ENCODE results near the gene CTDSP1.

Gene CTDSP1

GRCh38 chr2:218452079-218452478, 52.4 kb downstream of the CTDSP1 start:
- H3K27me3 ChIP-seq (replicated peaks; ENCODE audit: control insufficient read depth, insufficient read depth, low read length, poor library complexity, severe bottlenecking), result no peaks in the 10 kb centered on the region
- peaks cover 31% of the 10 kb centered on the region for H3K36me3 ChIP-seq (ENCODE audit: control insufficient read depth, insufficient read depth, low read length)
- DNase-seq, result no peak
- no peaks in the 10 kb centered on the region for H3K4me1 ChIP-seq (ENCODE audit: control insufficient read depth, insufficient read depth, low read length, poor library complexity, severe bottlenecking)
- H3K4me3 ChIP-seq (ENCODE audit: insufficient read depth, low read depth, low read length, poor library complexity, severe bottlenecking), result no peak overlapping the region
- H3K27ac ChIP-seq (ENCODE audit: insufficient read depth, low read length, poor library complexity, severe bottlenecking), result no peak overlapping the region
- peaks cover 7% of the 10 kb centered on the region for H3K9me3 ChIP-seq (ENCODE audit: control insufficient read depth, low read length)
